HepG2 (cell line): ENCODE results near the gene ADI1.

ENCODE experiments used
- ARNTL ChIP-seq: sonication (generic); formaldehyde crosslinking; IDR thresholded peaks from 2 replicates; pipeline ENCODE4 v1.4.0; 2020; ENCODE audit warnings: mild to moderate bottlenecking, missing genetic modification reagents
- FOXJ3 ChIP-seq: sonication (generic); formaldehyde crosslinking; IDR thresholded peaks from 2 replicates; pipeline ENCODE4 v1.4.0; 2020; ENCODE audit warnings: missing genetic modification reagents, mild to moderate bottlenecking, borderline replicate concordance
- HDAC2 ChIP-seq: sonication (generic); formaldehyde crosslinking; IDR thresholded peaks from 2 replicates; pipeline ENCODE4 v1.4.0; 2020; ENCODE audit warnings: missing genetic modification reagents
- HMG20B ChIP-seq: conservative IDR thresholded peaks from 2 replicates; pipeline ENCODE4 v1.6.1; 2016; ENCODE audit warnings: missing genetic modification reagents, missing compliant biosample characterization
- JDP2 ChIP-seq: sonication (generic); formaldehyde crosslinking; IDR thresholded peaks from 2 replicates; pipeline ENCODE4 v1.8.1; 2022; ENCODE audit warnings: missing genetic modification reagents, borderline replicate concordance
- MAZ ChIP-seq, 2 experiments: sonication (generic) in 1 of 2; formaldehyde crosslinking in 1 of 2; IDR thresholded peaks; 2 replicates each; pipeline versions ENCODE4 v1.5.0 to v1.6.1; 2012 to 2020; ENCODE audit warnings: low read depth in 2 of 2, mild to moderate bottlenecking in 2 of 2, borderline replicate concordance in 1 of 2, improper control_type of control experiment in 1 of 2, low read length in 1 of 2, missing genetic modification reagents in 1 of 2, moderate library complexity in 1 of 2
- NR2F6 ChIP-seq, 2 experiments: IDR thresholded peaks; 2 replicates each; pipeline ENCODE4 v1.6.1; 2016; ENCODE audit warnings: antibody characterized with exemption in 1 of 2, mild to moderate bottlenecking in 1 of 2
- RCOR2 ChIP-seq: IDR thresholded peaks from 2 replicates; pipeline ENCODE4 v1.6.1; 2016; ENCODE audit warnings: missing biosample characterization, missing genetic modification reagents
- RFX1 ChIP-seq: fragments of 450-650 bp; IDR thresholded peaks from 2 replicates; pipeline ENCODE4 v1.6.1; 2017
- SIN3A ChIP-seq: IDR thresholded peaks from 2 replicates; pipeline ENCODE4 v1.6.1; 2011; ENCODE audit warnings: low read depth, mild to moderate bottlenecking, control low read depth, low read length, borderline replicate concordance
- ZZZ3 ChIP-seq: sonication (generic); formaldehyde crosslinking; IDR thresholded peaks from 2 replicates; pipeline ENCODE4 v1.4.0; 2020; ENCODE audit warnings: missing genetic modification reagents, mild to moderate bottlenecking, borderline replicate concordance
- TF ChIP-seq, protein P1 (sequence below): sonication (generic); formaldehyde crosslinking; IDR thresholded peaks from 2 replicates; pipeline ENCODE4 v1.5.0; 2020; ENCODE audit warnings: missing genetic modification reagents
- TF ChIP-seq, protein P2 (sequence below): sonication (generic); formaldehyde crosslinking; IDR thresholded peaks from 2 replicates; pipeline ENCODE4 v1.8.0; 2023; ENCODE audit warnings: mild to moderate bottlenecking, missing genetic modification reagents

- TF ChIP-seq NR2F6 (IDR thresholded peaks at IDR 0.05): no peak
- TF ChIP-seq NR2F6 (CRISPR knock-in tag; IDR thresholded peaks at IDR 0.05): no peak
- no peak for TF ChIP-seq ZZZ3 (CRISPR knock-in tag)
- TF ChIP-seq, protein P1, sequence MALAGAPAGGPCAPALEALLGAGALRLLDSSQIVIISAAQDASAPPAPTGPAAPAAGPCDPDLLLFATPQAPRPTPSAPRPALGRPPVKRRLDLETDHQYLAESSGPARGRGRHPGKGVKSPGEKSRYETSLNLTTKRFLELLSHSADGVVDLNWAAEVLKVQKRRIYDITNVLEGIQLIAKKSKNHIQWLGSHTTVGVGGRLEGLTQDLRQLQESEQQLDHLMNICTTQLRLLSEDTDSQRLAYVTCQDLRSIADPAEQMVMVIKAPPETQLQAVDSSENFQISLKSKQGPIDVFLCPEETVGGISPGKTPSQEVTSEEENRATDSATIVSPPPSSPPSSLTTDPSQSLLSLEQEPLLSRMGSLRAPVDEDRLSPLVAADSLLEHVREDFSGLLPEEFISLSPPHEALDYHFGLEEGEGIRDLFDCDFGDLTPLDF (CRISPR knock-in tag): no peak
- no peak for TF ChIP-seq RFX1
- TF ChIP-seq FOXJ3 (CRISPR knock-in tag): no peak
- TF ChIP-seq HMG20B (CRISPR knock-in tag): no peak
- no peak for TF ChIP-seq MAZ (IDR thresholded peaks at IDR 0.05; ENCODE audit: borderline replicate concordance, low read depth, low read length)
- no peak for TF ChIP-seq MAZ (CRISPR knock-in tag; IDR thresholded peaks at IDR 0.05; ENCODE audit: low read depth)
- TF ChIP-seq SIN3A: no peak
- TF ChIP-seq JDP2 (CRISPR knock-in tag): no peak
- TF ChIP-seq ARNTL (CRISPR knock-in tag): no peak
- no peak for TF ChIP-seq RCOR2 (CRISPR knock-in tag)
- TF ChIP-seq HDAC2 (CRISPR knock-in tag): no peak
- TF ChIP-seq, protein P2, sequence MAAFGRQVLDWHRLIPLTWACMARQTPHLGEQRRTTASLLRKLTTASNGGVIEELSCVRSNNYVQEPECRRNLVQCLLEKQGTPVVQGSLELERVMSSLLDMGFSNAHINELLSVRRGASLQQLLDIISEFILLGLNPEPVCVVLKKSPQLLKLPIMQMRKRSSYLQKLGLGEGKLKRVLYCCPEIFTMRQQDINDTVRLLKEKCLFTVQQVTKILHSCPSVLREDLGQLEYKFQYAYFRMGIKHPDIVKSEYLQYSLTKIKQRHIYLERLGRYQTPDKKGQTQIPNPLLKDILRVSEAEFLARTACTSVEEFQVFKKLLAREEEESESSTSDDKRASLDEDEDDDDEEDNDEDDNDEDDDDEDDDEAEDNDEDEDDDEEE (CRISPR knock-in tag): no peak
Measured at GRCh38 chr2:3557639-3558204, 38.4 kb upstream of the ADI1 start.
